Activated naive CD4-positive, alpha-beta T cell treated with anti-CD3 and anti-CD28 coated beads, Interleukin-2, amount 50 U/mL, for 24 hours (primary cell): ENCODE results near the gene MMGT1.
A peak's percentile ranks its signal among the peaks of the same experiment; 100 is the strongest.
"Not testable (repeated sequence)": the region's sequence is repeated elsewhere in the genome, so short reads cannot be mapped to it uniquely, and the experiment has no call there.

ENCODE experiments used
- H3K27ac Mint-ChIP-seq: one replicate; pipeline ENCODE4 v1.8.0; 2021; ENCODE audit warnings: mild to moderate bottlenecking, mixed read lengths
- H3K27me3 Mint-ChIP-seq: one replicate; pipeline ENCODE4 v1.8.0; 2021; ENCODE audit warnings: mixed read lengths
- H3K36me3 Mint-ChIP-seq: one replicate; pipeline ENCODE4 v1.8.0; 2021; ENCODE audit warnings: mixed read lengths
- H3K4me1 Mint-ChIP-seq: one replicate; pipeline ENCODE4 v1.8.0; 2021; ENCODE audit warnings: mixed read lengths
- H3K4me3 Mint-ChIP-seq: one replicate; pipeline ENCODE4 v1.8.0; 2021; ENCODE audit warnings: mild to moderate bottlenecking, mixed read lengths
- H3K9me3 Mint-ChIP-seq: one replicate; pipeline ENCODE4 v1.8.0; 2021; ENCODE audit warnings: mixed read lengths

MMGT1 gene

DNA sequence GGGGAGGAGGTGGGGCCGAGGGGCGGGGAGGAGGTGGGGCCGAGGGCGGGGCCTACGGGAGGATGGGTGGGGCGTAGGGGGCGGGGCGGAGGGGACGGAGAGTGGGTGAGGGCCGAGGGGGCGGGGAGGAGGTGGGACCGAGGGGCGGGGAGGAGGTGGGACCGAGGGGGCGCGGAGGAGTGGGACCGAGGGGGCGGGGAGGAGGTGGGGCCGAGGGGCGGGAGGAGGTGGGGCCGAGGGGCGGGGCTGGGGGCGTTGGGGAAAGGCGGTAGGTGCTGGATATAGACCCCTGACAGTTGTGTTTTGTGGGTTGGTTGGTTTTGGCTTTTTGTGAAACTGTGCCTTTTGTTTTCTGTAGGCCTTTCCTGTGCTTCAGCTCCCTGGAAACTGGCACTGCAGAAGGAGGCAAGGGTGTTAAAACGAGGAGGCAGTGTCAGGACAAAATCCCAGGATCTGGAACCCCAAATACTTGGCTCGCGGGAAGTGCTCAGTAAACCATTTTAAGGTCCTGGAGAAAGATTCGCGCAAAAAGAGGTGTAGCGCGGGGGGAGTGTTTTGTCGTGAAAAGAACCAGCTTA lies 580 bp upstream of the MMGT1 start:
- H3K4me1 Mint-ChIP-seq: peaks cover 31% of the 10 kb centered on the region
- no peaks in the 10 kb centered on the region for H3K9me3 Mint-ChIP-seq
- no peak overlapping the region for H3K27ac Mint-ChIP-seq
- H3K4me3 Mint-ChIP-seq: peak overlapping the region; percentile 70
- H3K27me3 Mint-ChIP-seq: no peaks in the 10 kb centered on the region
- H3K36me3 Mint-ChIP-seq: no peaks in the 10 kb centered on the region

DNA sequence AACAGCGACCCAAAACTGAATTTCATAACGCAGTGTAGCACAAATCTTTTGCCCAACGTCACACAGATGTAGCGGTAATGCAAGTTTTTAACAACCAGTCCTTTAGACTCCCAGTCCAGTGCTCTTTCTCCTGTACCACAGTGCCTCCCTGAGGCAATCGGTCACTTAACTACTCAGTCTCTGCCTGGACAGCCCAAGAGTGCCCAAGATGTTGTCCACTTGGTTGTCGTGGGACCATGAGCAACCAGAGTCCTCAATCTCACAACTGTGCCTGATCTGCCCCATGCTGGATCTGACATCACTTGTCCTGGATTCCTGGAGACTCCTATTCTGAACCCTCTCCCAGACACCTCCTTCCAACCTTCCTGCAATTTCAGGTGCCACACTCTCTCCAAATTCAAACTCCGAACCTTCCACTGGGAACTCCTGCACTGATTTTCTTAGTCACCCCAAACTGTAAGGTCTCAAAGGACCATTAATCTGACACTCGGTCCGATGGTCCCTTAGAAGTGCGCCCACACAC lies 702 bp downstream of the MMGT1 start:
- H3K4me3 Mint-ChIP-seq: peak overlapping the region; percentile 94
- H3K27me3 Mint-ChIP-seq: no peaks in the 10 kb centered on the region
- H3K36me3 Mint-ChIP-seq: no peaks in the 10 kb centered on the region
- peak overlapping the region; percentile 94 for H3K27ac Mint-ChIP-seq
- no peaks in the 10 kb centered on the region for H3K9me3 Mint-ChIP-seq
- H3K4me1 Mint-ChIP-seq: peaks cover 31% of the 10 kb centered on the region

DNA sequence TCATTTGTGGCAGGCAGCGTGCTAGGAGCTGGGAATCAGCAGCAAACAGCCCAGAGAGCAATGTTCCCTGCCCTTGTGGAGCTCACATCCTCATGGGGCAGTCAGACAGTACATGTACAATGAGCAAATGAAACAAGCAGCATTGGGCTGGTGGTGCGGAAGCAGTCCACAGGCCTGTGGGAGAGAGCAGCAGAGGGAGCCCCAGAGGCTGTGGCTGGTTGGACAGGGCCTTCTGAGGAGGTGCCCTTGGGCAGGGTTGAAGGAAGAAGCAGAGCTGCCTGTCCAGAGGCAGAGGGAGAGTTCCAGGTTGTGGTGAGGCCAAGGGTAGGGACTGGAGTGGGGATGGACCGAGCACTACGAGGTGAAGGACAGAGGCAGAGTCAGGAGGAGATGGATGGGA lies 22.5 kb downstream of the MMGT1 start:
- H3K27me3 Mint-ChIP-seq: no peaks in the 10 kb centered on the region
- no peak overlapping the region for H3K27ac Mint-ChIP-seq
- H3K36me3 Mint-ChIP-seq: peaks cover 3% of the 10 kb centered on the region
- no peak overlapping the region for H3K4me3 Mint-ChIP-seq
- H3K4me1 Mint-ChIP-seq: no peaks in the 10 kb centered on the region
- no peaks in the 10 kb centered on the region for H3K9me3 Mint-ChIP-seq

- no peak overlapping the region for H3K27ac Mint-ChIP-seq
- H3K27me3 Mint-ChIP-seq: no peaks in the 10 kb centered on the region
- no peak overlapping the region for H3K4me3 Mint-ChIP-seq
These were observed 29.3 kb downstream of the MMGT1 start for GRCh38 chrX:135944486-135944885.

DNA sequence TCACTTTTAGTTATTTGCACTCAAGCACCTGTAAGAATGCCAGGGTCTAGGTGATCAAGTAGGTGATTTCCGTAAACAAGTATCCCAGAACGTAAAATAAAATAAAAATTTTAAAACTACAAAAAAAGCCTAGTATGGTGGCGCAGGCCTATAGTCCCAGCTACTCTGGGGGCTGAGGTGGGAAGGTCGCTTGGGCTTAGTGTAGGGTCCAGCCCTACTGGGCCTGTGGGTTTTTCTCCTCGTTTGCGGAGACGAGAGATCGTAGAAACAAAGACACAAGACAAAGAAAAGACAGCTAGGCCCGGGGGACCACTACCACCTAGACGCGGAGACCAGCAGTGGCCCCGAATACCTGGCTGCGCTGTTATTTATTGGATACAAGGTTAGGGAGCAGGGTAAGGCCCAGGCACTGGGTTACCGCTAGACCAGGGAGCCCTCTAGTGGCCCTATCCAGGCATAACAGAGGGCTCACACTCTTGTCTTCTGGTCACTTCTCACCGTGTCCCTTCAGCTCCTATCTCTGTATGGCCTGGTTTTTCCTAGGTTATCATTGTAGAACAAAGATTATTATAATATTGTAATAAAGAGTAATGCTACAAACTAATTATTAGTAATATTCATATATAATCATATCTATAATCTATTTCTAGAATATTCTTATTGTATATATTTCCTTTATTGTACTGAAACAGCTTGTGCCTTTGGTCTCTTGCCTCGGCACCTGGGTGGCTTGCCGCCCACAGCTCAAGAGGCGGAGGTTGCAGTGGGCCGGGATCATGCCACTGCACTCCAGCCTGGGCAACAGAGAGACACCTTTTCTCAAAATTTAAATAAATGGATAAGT lies 41.9 kb downstream of the MMGT1 start:
- Mint-ChIP-seq H3K27ac (no peak overlapping the region), H3K9me3 (no peaks in the 10 kb centered on the region), H3K4me3 (no peak overlapping the region)

More at GRCh38 chrX:135944486-135944885, 29.3 kb downstream of the MMGT1 start:
- H3K4me1 Mint-ChIP-seq: no peaks in the 10 kb centered on the region
- peaks cover 6% of the 10 kb centered on the region for H3K36me3 Mint-ChIP-seq
- H3K9me3 Mint-ChIP-seq: no peaks in the 10 kb centered on the region

GRCh38 chrX:135927897-135928296 lies 45.9 kb downstream of the MMGT1 start:
- H3K36me3 Mint-ChIP-seq: no peaks in the 10 kb centered on the region
- H3K4me3 Mint-ChIP-seq: no peak overlapping the region
- no peaks in the 10 kb centered on the region for H3K27me3 Mint-ChIP-seq
- H3K9me3 Mint-ChIP-seq: no peaks in the 10 kb centered on the region
- no peaks in the 10 kb centered on the region for H3K4me1 Mint-ChIP-seq
- H3K27ac Mint-ChIP-seq: no peak overlapping the region

More for the DNA sequence above, 41.9 kb downstream of the MMGT1 start:
- Mint-ChIP-seq H3K27me3 (no peaks in the 10 kb centered on the region), H3K36me3 (no peaks in the 10 kb centered on the region), H3K4me1 (no peaks in the 10 kb centered on the region)

DNA sequence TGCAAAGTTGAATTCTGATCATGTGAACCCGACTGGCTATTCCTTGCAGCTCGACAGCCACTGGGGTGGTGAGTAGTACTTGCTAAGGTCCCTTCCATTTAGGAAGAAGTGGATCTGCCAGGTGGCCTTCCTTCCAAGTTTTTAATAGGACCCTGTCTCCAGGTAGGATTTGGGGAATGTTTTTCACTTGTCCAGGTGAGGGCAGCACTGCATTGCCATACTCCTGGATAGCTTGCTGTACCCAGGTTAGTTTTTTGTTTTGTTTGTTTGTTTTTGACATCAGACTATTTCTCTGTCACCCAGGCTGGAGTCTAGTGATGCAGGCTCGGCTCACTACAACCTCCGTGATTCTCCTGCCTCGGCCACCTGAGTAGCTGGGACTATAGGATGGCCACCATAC lies 50.4 kb downstream of the MMGT1 start:
- H3K27ac Mint-ChIP-seq: no peak overlapping the region
- H3K36me3 Mint-ChIP-seq: no peaks in the 10 kb centered on the region
- no peaks in the 10 kb centered on the region for H3K27me3 Mint-ChIP-seq
- H3K4me1 Mint-ChIP-seq: no peaks in the 10 kb centered on the region
- H3K9me3 Mint-ChIP-seq: no peaks in the 10 kb centered on the region
- H3K4me3 Mint-ChIP-seq: no peak overlapping the region

DNA sequence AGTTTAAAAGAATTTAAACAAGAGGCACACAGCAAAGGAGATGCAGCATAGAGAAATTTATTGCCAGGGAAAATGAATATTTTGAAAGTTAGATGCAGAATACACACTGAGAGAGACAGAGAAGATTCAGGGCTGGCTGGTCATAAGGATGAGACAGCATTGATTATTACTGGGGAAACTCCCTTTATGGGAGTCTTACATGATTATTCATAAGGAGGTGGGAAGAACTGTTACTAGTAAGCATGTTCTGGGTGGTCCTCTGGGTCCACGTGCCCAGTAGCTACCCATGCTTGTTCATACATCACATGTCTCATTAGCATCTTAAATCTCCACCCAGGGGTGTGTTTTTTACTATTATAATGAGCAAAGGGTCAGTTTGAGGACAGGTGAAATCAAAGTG lies 53.3 kb downstream of the MMGT1 start:
- H3K9me3 Mint-ChIP-seq, H3K27me3 Mint-ChIP-seq, H3K36me3 Mint-ChIP-seq, H3K27ac Mint-ChIP-seq, H3K4me1 Mint-ChIP-seq, H3K4me3 Mint-ChIP-seq: not testable (repeated sequence)

DNA sequence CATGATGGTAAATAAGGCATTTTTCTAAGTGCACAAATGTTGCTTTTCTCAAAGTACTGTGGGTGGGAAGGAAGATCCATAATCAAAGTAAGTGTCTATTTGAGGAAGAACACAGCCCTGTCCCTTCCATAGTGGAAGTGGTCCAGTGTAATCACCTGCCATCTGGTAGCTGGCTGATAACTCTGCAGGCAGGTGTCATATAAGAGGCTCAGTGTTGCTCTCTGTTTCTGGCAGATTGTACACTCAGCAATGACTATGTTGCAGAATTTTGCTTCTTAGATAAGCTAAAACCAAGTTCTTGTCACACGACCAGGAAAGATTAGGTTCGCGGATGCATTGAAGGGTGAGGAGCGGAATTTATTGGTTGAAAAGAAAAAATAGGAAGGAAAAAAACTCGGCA lies 59.4 kb downstream of the MMGT1 start:
- no peak overlapping the region for H3K4me3 Mint-ChIP-seq
- H3K9me3 Mint-ChIP-seq: no peaks in the 10 kb centered on the region
- no peaks in the 10 kb centered on the region for H3K27me3 Mint-ChIP-seq
- no peaks in the 10 kb centered on the region for H3K4me1 Mint-ChIP-seq
- no peaks in the 10 kb centered on the region for H3K36me3 Mint-ChIP-seq
- H3K27ac Mint-ChIP-seq: no peak overlapping the region
